NCI-H526 treated with DMSO at 0.1 percent for 48 hours (cell line): ENCODE results near the gene SMIM28.
"Not testable (repeated sequence)": the region's sequence is repeated elsewhere in the genome, so short reads cannot be mapped to it uniquely, and the experiment has no call there.

Experiments used
- DNase-seq: peaks from one replicate; lab custom pipeline; 2025; lab: John Stamatoyannopoulos, UW

The SMIM28 gene

GRCh38 chr6:138377844-138378243, at the start of gene SMIM28:
Gene SMIM28 (plus strand): TSS chr6:138377905. CDS start chr6:138378073, 168 bp downstream.
- no peak for DNase-seq

GRCh38 chr6:138328210-138328609, 49.5 kb upstream of the SMIM28 start:
- DNase-seq = no peak

- DNase-seq = no peak
Measured at GRCh38 chr6:138330763-138331162, 46.9 kb upstream of the SMIM28 start.

DNA sequence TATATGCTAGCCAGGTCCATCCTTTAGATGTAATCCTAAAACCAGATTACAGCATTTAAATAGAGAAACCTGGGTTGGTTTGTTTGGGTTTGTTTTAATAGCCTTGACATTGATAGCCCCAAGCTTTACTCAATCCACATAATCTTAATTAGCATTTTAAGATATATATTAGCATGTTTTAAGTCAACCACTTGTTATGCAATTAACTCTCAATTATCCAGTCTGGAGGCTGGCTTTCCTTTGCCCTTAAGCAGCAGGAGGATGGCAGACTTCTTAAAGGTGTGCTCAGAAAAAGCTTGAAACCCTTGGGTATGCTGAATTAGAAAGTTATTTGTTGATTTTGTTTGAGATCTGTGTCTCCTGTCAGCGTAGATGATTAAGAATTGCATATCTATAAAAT, 46.3 kb upstream of the SMIM28 start:
- no peak for DNase-seq

- DNase-seq = no peak
Measured at GRCh38 chr6:138331984-138332383, 45.7 kb upstream of the SMIM28 start.

DNA sequence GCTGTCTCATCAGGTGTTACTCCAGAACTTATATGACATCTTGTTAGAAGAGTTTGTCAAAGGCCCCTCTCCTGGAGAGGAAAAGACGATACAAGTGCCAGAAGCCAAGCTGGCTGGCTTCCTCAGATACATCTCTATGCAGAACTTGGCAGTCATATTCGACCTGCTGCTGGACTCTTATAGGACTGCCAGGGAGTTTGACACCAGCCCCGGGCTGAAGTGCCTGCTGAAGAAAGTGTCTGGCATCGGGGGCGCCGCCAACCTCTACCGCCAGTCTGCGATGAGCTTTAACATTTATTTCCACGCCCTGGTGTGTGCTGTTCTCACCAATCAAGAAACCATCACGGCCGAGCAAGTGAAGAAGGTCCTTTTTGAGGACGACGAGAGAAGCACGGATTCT, 43.7 kb upstream of the SMIM28 start:
- DNase-seq = no peak

DNA sequence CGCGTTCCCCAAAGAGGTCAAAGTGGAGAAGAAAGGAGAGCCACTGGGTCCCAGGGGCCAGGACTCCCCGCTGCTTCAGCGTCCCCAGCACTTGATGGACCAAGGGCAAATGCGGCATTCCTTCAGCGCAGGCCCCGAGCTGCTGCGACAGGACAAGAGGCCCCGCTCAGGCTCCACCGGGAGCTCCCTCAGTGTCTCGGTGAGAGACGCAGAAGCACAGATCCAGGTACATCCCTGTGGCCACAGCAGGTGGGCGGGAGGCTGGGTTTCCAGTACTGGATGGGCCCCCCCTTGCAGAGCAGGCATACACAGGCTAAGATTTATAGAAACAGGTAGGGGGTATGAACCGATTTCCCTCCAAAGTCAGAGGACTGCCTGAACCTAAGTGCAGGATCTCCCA, 42.7 kb upstream of the SMIM28 start:
- DNase-seq = no peak

DNA sequence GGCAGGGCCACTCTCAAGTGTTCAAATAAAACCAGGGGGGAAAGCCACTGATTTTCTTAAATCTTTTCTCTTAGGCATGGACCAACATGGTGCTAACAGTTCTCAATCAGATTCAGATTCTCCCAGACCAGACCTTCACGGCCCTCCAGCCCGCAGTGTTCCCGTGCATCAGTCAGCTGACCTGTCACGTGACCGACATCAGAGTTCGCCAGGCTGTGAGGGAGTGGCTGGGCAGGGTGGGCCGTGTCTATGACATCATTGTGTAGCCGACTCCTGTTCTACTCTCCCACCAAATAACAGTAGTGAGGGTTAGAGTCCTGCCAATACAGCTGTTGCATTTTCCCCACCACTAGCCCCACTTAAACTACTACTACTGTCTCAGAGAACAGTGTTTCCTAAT, 41.5 kb upstream of the SMIM28 start:
- no peak for DNase-seq

DNA sequence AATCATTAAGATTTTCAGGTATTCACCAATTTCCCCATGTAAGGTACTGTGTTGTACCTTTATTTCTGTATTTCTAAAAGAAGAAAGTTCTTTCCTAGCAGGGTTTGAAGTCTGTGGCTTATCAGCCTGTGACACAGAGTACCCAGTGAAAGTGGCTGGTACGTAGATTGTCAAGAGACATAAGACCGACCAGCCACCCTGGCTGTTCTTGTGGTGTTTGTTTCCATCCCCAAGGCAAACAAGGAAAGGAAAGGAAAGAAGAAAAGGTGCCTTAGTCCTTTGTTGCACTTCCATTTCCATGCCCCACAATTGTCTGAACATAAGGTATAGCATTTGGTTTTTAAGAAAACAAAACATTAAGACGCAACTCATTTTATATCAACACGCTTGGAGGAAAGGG, 40.6 kb upstream of the SMIM28 start:
- DNase-seq = no peak

DNA sequence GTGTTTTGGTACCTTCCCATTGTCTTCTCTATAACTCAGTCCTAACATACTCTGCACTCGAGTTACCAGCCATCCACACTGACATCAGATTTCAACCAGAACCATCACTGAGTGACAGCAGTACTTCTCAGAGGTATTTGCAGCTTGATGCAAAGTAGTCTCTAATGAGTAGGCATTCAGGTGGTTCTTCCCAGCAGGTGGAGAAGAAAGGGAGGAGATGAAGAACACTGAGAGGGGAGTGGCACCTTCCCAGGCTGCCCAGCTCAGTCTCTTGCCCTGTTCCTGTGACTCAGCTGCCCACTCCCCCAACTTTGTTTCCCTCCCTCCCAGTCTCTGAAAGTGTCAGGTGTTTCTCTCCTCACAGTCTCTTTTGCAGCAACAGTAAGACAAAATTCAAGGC, 38.7 kb upstream of the SMIM28 start:
- peak; percentile 23 for DNase-seq

DNA sequence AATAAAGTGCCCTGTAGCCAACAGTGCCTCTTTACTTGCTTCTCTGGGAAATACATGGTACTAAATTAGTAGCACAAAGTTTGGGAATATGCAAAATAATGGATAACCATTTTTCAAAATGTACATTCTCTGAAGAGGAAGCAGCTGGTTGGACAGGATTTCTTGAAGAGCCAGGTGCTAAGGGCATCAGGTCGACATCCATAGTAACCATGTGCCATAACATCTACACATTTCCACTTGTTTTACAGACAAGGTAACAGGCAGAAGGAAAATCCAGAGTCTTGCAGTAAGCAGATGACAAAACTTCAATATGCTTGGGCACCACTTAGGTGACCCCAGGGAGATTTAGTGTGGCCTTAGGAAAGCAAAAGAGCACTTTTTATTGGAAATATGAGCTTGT, 36.5 kb upstream of the SMIM28 start:
- no peak for DNase-seq

DNA sequence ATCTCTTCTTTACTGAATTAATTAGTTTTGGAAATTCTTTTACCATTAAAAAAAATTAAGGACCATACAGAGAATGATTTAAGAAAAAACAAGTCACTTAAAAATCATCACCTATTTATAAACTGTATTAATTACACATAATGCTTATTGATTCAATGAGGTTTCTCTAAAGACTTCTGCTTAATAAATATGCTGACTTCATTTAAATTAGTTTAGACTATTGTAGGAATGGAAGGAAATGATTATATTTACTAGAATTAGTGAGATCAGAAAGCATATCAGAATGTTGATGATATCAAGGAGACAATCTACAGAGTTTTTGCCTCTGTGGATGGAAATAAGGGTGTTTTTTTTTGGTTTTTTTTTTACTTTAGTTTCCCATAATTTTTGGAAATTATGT, 34.6 kb upstream of the SMIM28 start:
- no peak for DNase-seq

- DNase-seq = peak; percentile 61
Measured at GRCh38 chr6:138345565-138346285, 32.0 kb upstream of the SMIM28 start.

DNA sequence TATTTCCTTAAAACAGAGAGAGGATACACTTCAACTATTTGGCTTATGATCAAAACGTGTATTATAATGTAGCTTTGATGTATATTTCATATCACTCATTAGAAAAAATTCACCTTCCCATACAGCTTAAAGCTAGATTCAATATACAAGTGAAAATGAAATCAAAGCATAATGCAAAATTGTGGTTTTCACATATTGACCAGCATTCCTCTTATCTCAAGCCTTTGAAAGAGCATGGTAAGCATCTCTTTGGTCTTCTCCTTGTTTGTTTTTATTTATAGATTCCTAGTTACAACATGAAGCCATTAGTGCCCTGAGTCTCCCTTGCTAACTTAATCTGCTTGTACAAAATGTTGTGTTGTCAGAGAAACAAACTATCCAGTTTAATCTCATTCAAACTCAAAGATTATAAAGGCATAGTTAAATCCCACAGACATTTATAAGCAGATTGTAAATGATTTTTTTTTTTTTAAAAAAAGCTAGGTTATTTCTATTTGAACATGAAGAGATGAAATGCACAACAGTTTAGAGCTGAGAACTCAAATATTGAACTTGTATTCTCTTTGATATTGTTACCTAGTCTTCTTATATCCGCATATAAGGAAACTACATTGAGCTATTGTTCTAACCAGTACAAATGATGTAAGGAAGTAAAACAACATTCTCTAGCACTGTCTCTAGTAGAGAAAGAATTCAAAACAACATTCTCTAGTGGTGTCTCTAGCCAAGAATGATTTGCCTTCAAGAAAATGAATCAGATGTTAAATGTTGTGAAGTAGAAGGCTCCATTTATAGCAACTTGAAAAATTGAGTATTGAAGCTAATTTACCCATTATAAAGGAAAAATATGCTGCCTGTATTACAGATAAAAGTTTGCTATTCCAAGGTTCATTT, 31.2 kb upstream of the SMIM28 start:
- no peak for DNase-seq

- DNase-seq = no peak
Measured at GRCh38 chr6:138347864-138348263, 29.8 kb upstream of the SMIM28 start.

DNA sequence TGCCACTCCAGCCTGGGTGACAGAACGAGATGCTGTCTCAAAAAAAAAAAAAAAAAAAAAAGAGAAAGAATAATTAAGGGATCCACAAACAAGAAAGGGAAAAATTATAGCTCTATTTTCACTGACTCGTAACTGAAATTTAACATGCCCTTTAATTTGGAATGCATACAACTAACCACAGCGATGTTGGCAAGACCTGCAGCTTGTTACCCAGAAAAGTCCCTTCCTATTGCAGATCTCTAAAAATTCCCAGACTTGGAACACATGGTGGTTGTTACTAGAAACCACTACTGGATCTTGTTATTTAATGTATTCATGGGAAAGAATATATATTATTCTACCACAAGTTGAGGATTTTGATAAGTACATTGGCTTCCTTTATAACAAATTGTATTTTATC, 27.8 kb upstream of the SMIM28 start:
- no peak for DNase-seq

- DNase-seq = no peak
Measured at GRCh38 chr6:138357928-138358327, 19.8 kb upstream of the SMIM28 start.

GRCh38 chr6:138368684-138369083, 9.0 kb upstream of the SMIM28 start:
- not testable (repeated sequence) for DNase-seq

- no peak for DNase-seq
Measured at GRCh38 chr6:138370631-138371451, 6.9 kb upstream of the SMIM28 start.

DNA sequence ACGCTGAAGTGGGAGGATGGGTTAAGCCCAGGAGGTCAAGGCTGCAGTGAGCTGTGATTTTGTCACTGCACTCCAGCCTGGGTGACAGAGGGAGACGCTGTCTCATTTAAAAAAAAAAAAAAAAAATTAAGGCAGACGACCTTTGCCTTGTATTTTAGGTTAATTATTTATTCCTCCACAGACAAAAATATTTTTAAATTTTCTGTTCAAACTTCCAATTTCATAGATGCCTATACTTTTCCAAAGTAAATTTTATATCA, 6.3 kb upstream of the SMIM28 start:
- no peak for DNase-seq

DNA sequence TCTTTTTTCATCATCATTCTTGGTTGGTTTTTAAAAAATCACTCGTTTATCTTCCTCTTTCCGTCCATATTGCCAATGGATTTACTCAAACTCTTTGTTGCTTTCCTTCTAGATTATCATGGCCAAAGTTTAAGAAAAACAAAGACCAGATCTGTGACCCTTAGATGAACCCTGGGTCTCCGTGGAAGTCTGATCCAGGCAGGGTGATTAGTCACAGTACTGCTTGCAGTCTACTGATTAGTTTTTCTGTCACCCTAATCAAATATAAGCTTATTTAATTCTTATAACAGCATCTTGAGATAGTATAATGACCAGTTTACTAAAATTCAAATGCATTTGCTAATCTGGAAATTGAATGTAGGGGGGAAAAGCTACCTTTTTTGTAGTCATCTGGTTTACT, 6.0 kb upstream of the SMIM28 start:
- DNase-seq = no peak

- DNase-seq = no peak
Measured at GRCh38 chr6:138372711-138373463, 4.8 kb upstream of the SMIM28 start.
